NT2/D1 (cell line): ENCODE measurements around the gene INSYN2A.

ENCODE experiments used
- SUZ12 ChIP-seq: IDR thresholded peaks from 2 replicates; pipeline ENCODE4 v1.6.1; 2011; ENCODE audit not compliant: insufficient read length, insufficient read depth; ENCODE audit errors: extremely low read depth
- YY1 ChIP-seq: IDR thresholded peaks from 2 replicates; pipeline ENCODE4 v1.6.1; 2011; ENCODE audit not compliant: insufficient read length, insufficient read depth
- ZNF274 ChIP-seq: IDR thresholded peaks from 2 replicates; pipeline ENCODE4 v1.6.1; 2011; ENCODE audit warnings: mild to moderate bottlenecking, low read depth, low read length

DNA sequence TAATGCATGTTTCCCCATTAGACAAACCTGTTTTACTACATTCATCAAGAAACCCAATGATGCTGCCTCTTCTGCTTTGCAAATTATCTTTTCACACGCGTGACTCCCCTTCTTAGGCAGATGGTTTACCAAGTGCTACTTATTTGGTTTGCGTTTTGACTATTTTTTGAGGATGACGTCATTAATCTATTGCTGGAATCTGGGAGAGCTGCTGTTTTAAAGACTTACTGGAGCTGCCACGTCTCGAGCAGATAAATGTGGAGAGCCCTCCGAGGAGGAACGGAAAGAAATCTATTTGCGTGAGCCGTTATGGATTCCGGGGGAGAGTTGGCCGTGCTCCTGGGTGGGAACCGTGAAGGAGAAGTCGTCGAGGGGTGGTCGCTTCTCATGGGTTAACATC is 19.7 kb downstream of the INSYN2A start:
- TF ChIP-seq YY1 (no peak), ZNF274 (no peak), SUZ12 (no peak)
